ENCODE results near the gene MARCHF2.

MARCHF2 gene

GRCh38 chr19:8412783-8413628 lies at the start of gene MARCHF2:
Gene MARCHF2 (plus strand): TSS chr19:8413305. CDS start chr19:8421841, 8,536 bp downstream.
- no peaks in the 10 kb centered on the region for H3K27me3 ChIP-seq (ENCODE audit: control insufficient read depth, insufficient read depth, low read length)
- no peak within 1 kb of the TSS for H3K27ac ChIP-seq (ENCODE audit: low read depth, low read length)
- H3K4me1 ChIP-seq (ENCODE audit: control insufficient read depth, insufficient read depth, low read length) = peaks cover 5% of the 10 kb centered on the region
- H3K4me3 ChIP-seq (ENCODE audit: low read depth, low read length) = peak within 1 kb of the TSS; percentile 86
- no peaks in the 10 kb centered on the region for H3K36me3 ChIP-seq (ENCODE audit: control insufficient read depth, insufficient read depth, low read length)
- no peaks in the 10 kb centered on the region for H3K9me3 ChIP-seq (ENCODE audit: control insufficient read depth, insufficient read depth, low read depth, low read length)
- H3K9ac ChIP-seq (ENCODE audit: low read length) = peak within 1 kb of the TSS; percentile 49

GRCh38 chr19:8363803-8364771 lies 49.0 kb upstream of the MARCHF2 start, which contains the start of gene ANGPTL4:
Gene ANGPTL4 (plus strand): TSS chr19:8364155. CDS start chr19:8364322, 167 bp downstream.
- no peak within 1 kb of the TSS for H3K27ac ChIP-seq (ENCODE audit: low read depth, low read length)
- H3K9ac ChIP-seq (ENCODE audit: low read length) = peak within 1 kb of the TSS; percentile 64

GRCh38 chr19:8366121-8366581 lies 47.0 kb upstream of the MARCHF2 start:
- H3K4me3 ChIP-seq (ENCODE audit: low read depth, low read length) = no peak overlapping the region
- peaks cover 28% of the 10 kb centered on the region for H3K4me1 ChIP-seq (ENCODE audit: control insufficient read depth, insufficient read depth, low read length)
- H3K9me3 ChIP-seq (ENCODE audit: control insufficient read depth, insufficient read depth, low read depth, low read length) = no peaks in the 10 kb centered on the region
- peaks cover 37% of the 10 kb centered on the region for H3K27me3 ChIP-seq (ENCODE audit: control insufficient read depth, insufficient read depth, low read length)
- peaks cover 1% of the 10 kb centered on the region; the same call in 1 of the 2 replicates for H3K36me3 ChIP-seq (ENCODE audit: control insufficient read depth, insufficient read depth, low read length)
- H3K9ac ChIP-seq (ENCODE audit: low read length) = no peak overlapping the region
- H3K27ac ChIP-seq (ENCODE audit: low read depth, low read length) = no peak overlapping the region

More at GRCh38 chr19:8363803-8364771, 49.0 kb upstream of the MARCHF2 start, which contains the start of gene ANGPTL4:
- Histone ChIP-seq H3K36me3 (ENCODE audit: control insufficient read depth, insufficient read depth, low read length) (no peaks in the 10 kb centered on the region), H3K4me1 (ENCODE audit: control insufficient read depth, insufficient read depth, low read length) (peaks cover 28% of the 10 kb centered on the region), H3K27me3 (ENCODE audit: control insufficient read depth, insufficient read depth, low read length) (peaks cover 37% of the 10 kb centered on the region), H3K9me3 (ENCODE audit: control insufficient read depth, insufficient read depth, low read depth, low read length) (no peaks in the 10 kb centered on the region), H3K4me3 (ENCODE audit: low read depth, low read length) (peak within 1 kb of the TSS; percentile 68)

- H3K9ac ChIP-seq (ENCODE audit: low read length) = peak overlapping the region; percentile 40
- H3K36me3 ChIP-seq (ENCODE audit: control insufficient read depth, insufficient read depth, low read length) = peaks cover 5% of the 10 kb centered on the region; the same call in 1 of the 2 replicates
- no peaks in the 10 kb centered on the region for H3K9me3 ChIP-seq (ENCODE audit: control insufficient read depth, insufficient read depth, low read depth, low read length)
- peak overlapping the region; percentile 66; the same call in 1 of the 2 replicates for H3K27ac ChIP-seq (ENCODE audit: low read depth, low read length)
- peak overlapping the region; percentile 44; the same call in 1 of the 2 replicates for H3K4me3 ChIP-seq (ENCODE audit: low read depth, low read length)
- H3K27me3 ChIP-seq (ENCODE audit: control insufficient read depth, insufficient read depth, low read length) = peaks cover 33% of the 10 kb centered on the region
- H3K4me1 ChIP-seq (ENCODE audit: control insufficient read depth, insufficient read depth, low read length) = peaks cover 31% of the 10 kb centered on the region
Observed at GRCh38 chr19:8366961-8367326, 46.2 kb upstream of the MARCHF2 start.

- Histone ChIP-seq H3K36me3 (ENCODE audit: control insufficient read depth, insufficient read depth, low read length) (peaks cover 5% of the 10 kb centered on the region; the same call in 1 of the 2 replicates), H3K9me3 (ENCODE audit: control insufficient read depth, insufficient read depth, low read depth, low read length) (no peaks in the 10 kb centered on the region), H3K4me1 (ENCODE audit: control insufficient read depth, insufficient read depth, low read length) (peaks cover 31% of the 10 kb centered on the region), H3K4me3 (ENCODE audit: low read depth, low read length) (peak overlapping the region; percentile 44), H3K9ac (ENCODE audit: low read length) (peak overlapping the region; percentile 40), H3K27ac (ENCODE audit: low read depth, low read length) (peak overlapping the region; percentile 66; the same call in 1 of the 2 replicates), H3K27me3 (ENCODE audit: control insufficient read depth, insufficient read depth, low read length) (peaks cover 28% of the 10 kb centered on the region)
Observed at GRCh38 chr19:8367327-8368001, 45.6 kb upstream of the MARCHF2 start.

GRCh38 chr19:8370176-8371010 lies 42.7 kb upstream of the MARCHF2 start:
- Histone ChIP-seq H3K27ac (ENCODE audit: low read depth, low read length) (no peak overlapping the region), H3K9me3 (ENCODE audit: control insufficient read depth, insufficient read depth, low read depth, low read length) (no peaks in the 10 kb centered on the region), H3K27me3 (ENCODE audit: control insufficient read depth, insufficient read depth, low read length) (peaks cover 12% of the 10 kb centered on the region), H3K9ac (ENCODE audit: low read length) (no peak overlapping the region), H3K36me3 (ENCODE audit: control insufficient read depth, insufficient read depth, low read length) (peaks cover 17% of the 10 kb centered on the region), H3K4me1 (ENCODE audit: control insufficient read depth, insufficient read depth, low read length) (peaks cover 26% of the 10 kb centered on the region), H3K4me3 (ENCODE audit: low read depth, low read length) (no peak overlapping the region)

- H3K9ac ChIP-seq (ENCODE audit: low read length) = no peak overlapping the region
- H3K27ac ChIP-seq (ENCODE audit: low read depth, low read length) = no peak overlapping the region
- peaks cover 17% of the 10 kb centered on the region for H3K36me3 ChIP-seq (ENCODE audit: control insufficient read depth, insufficient read depth, low read length)
Observed at GRCh38 chr19:8371011-8371804, 41.9 kb upstream of the MARCHF2 start.

GRCh38 chr19:8373867-8374813 lies 39.0 kb upstream of the MARCHF2 start:
- H3K9ac ChIP-seq (ENCODE audit: low read length) = no peak overlapping the region
- H3K36me3 ChIP-seq (ENCODE audit: control insufficient read depth, insufficient read depth, low read length) = peaks cover 17% of the 10 kb centered on the region

More at GRCh38 chr19:8371011-8371804, 41.9 kb upstream of the MARCHF2 start:
- Histone ChIP-seq H3K4me3 (ENCODE audit: low read depth, low read length) (no peak overlapping the region), H3K4me1 (ENCODE audit: control insufficient read depth, insufficient read depth, low read length) (peaks cover 20% of the 10 kb centered on the region), H3K27me3 (ENCODE audit: control insufficient read depth, insufficient read depth, low read length) (peaks cover 4% of the 10 kb centered on the region), H3K9me3 (ENCODE audit: control insufficient read depth, insufficient read depth, low read depth, low read length) (no peaks in the 10 kb centered on the region)

More at GRCh38 chr19:8373867-8374813, 39.0 kb upstream of the MARCHF2 start:
- H3K9me3 ChIP-seq (ENCODE audit: control insufficient read depth, insufficient read depth, low read depth, low read length) = no peaks in the 10 kb centered on the region
- no peak overlapping the region for H3K27ac ChIP-seq (ENCODE audit: low read depth, low read length)
- no peaks in the 10 kb centered on the region for H3K27me3 ChIP-seq (ENCODE audit: control insufficient read depth, insufficient read depth, low read length)
- no peak overlapping the region for H3K4me3 ChIP-seq (ENCODE audit: low read depth, low read length)
- H3K4me1 ChIP-seq (ENCODE audit: control insufficient read depth, insufficient read depth, low read length) = peaks cover 3% of the 10 kb centered on the region; the same call in 1 of the 2 replicates
